H1 (cell line): Measurements from ENCODE around the gene STRN. TPM values are rescaled to one million over a fixed set of nuclear protein-coding genes. Genes with fewer than 3 reads are reported as not detected.

ENCODE experiments used
- CTCF ChIA-PET: fragments of 300-600 bp; sonication (Branson Sonifier 250); formaldehyde crosslinking; loops from one replicate; lab custom pipeline; 2021; ENCODE audit not compliant: partially characterized antibody; lab: Charles Lee
- POLR2A ChIA-PET: fragments of 300-600 bp; sonication (Branson Sonifier 250); formaldehyde crosslinking; loops from one replicate; lab custom pipeline; 2021; ENCODE audit warnings: inconsistent platforms; ENCODE audit not compliant: partially characterized antibody; lab: Charles Lee
- DNase-seq, 2 experiments: peaks; one replicate each; pipeline versions ENCODE4 v3.0.0 to v3.0.0-alpha.2; 2010 to 2022; ENCODE audit warnings: low spot score in 2 of 2, low read depth in 1 of 2, mixed read lengths in 1 of 2
- FAIRE-seq: peaks from 2 replicates; lab custom pipeline; 2011; peaks lifted over from hg19 to GRCh38; lab: Jason Lieb, UNC
- H2AFZ ChIP-seq: 2 replicates; pipeline ENCODE4 v1.8.1; 2012; ENCODE audit warnings: low read length, inconsistent platforms
- H2AK5ac ChIP-seq: 2 replicates; pipeline ENCODE4 v1.6.1; 2013; ENCODE audit warnings: low read depth, low read length
- H2BK120ac ChIP-seq: replicated peaks from 2 replicates; pipeline ENCODE3; 2013; ENCODE audit warnings: low read depth, low read length, inconsistent platforms
- H2BK12ac ChIP-seq: 2 replicates; pipeline ENCODE4 v1.6.1; 2013; ENCODE audit warnings: low read depth, low read length
- H2BK15ac ChIP-seq: 2 replicates; pipeline ENCODE4 v1.6.1; 2013; ENCODE audit warnings: low read length
- H2BK20ac ChIP-seq: 2 replicates; pipeline ENCODE4 v1.6.1; 2013; ENCODE audit warnings: low read length
- H2BK5ac ChIP-seq: 2 replicates; pipeline ENCODE4 v1.6.1; 2013; ENCODE audit warnings: low read depth, low read length
- H3K14ac ChIP-seq: 2 replicates; pipeline ENCODE4 v1.6.1; 2013; ENCODE audit warnings: inconsistent platforms; ENCODE audit not compliant: insufficient read length
- H3K18ac ChIP-seq: 2 replicates; pipeline ENCODE4 v1.6.1; 2013; ENCODE audit warnings: low read length; ENCODE audit errors: extremely low read depth
- H3K23ac ChIP-seq: 2 replicates; pipeline ENCODE4 v1.6.1; 2013; ENCODE audit warnings: inconsistent platforms; ENCODE audit not compliant: insufficient read length
- H3K23me2 ChIP-seq: 2 replicates; pipeline ENCODE4 v1.6.1; 2013; ENCODE audit warnings: low read depth, low read length
- H3K27ac ChIP-seq: 2 replicates; pipeline ENCODE4 v1.6.1; 2011; ENCODE audit warnings: low read depth, low read length, inconsistent platforms
- H3K27me3 ChIP-seq, 4 experiments: replicated peaks in 1 of 4; 1 replicate in 1 of 4; 2 replicates in 3 of 4; pipeline versions ENCODE4 v1.6.1 to v1.8.1; 2011 to 2013; ENCODE audit warnings: low read length in 3 of 4, mild to moderate bottlenecking in 3 of 4, inconsistent platforms in 2 of 4, mixed read lengths in 2 of 4, moderate library complexity in 1 of 4; ENCODE audit not compliant: control insufficient read depth in 3 of 4, insufficient read depth in 3 of 4; ENCODE audit errors: extremely low read depth in 1 of 4
- H3K36me3 ChIP-seq, 4 experiments: 2 replicates each; pipeline versions ENCODE4 v1.6.1 to v1.8.1; 2011 to 2013; ENCODE audit warnings: mild to moderate bottlenecking in 4 of 4, low read length in 3 of 4, moderate library complexity in 2 of 4, control low read depth in 1 of 4, inconsistent platforms in 1 of 4; ENCODE audit not compliant: insufficient read depth in 4 of 4, control insufficient read depth in 2 of 4
- H3K4ac ChIP-seq: replicated peaks from 2 replicates; pipeline ENCODE3; 2013; ENCODE audit warnings: low read length, low read depth, mixed read lengths, inconsistent platforms; ENCODE audit not compliant: insufficient read length
- H3K4me1 ChIP-seq, 4 experiments: replicated peaks in 1 of 4; 1 replicate in 1 of 4; 2 replicates in 3 of 4; pipeline versions ENCODE4 v1.6.1 to v1.8.1; 2011 to 2013; ENCODE audit warnings: low read length in 3 of 4, inconsistent platforms in 2 of 4, mixed read lengths in 1 of 4; ENCODE audit not compliant: insufficient read depth in 4 of 4, control insufficient read depth in 3 of 4
- H3K4me2 ChIP-seq, 2 experiments: 2 replicates each; pipeline versions ENCODE4 v1.6.1 to v1.8.1; 2011 to 2013; ENCODE audit warnings: low read depth in 2 of 2, low read length in 2 of 2, control low read depth in 1 of 2, inconsistent platforms in 1 of 2, mild to moderate bottlenecking in 1 of 2; ENCODE audit not compliant: insufficient read depth in 1 of 2
- H3K4me3 ChIP-seq, 4 experiments: fragments of 200-600, 300-600 bp in 1 of 4; sonication (generic), shearing (Covaris generic), sonication (Bioruptor Twin) in 1 of 4; 2 replicates each; pipeline versions ENCODE4 v1.5.1 to v1.8.1; 2011 to 2016; ENCODE audit warnings: low read length in 4 of 4, low read depth in 3 of 4, control low read depth in 2 of 4, inconsistent platforms in 2 of 4, mild to moderate bottlenecking in 2 of 4, mixed read lengths in 1 of 4, moderate library complexity in 1 of 4; ENCODE audit not compliant: insufficient read depth in 2 of 4; ENCODE audit errors: extremely low read depth in 1 of 4
- H3K56ac ChIP-seq: replicated peaks from 2 replicates; pipeline ENCODE3; 2013; ENCODE audit warnings: low read depth, mild to moderate bottlenecking, mixed read lengths, low read length, inconsistent platforms; ENCODE audit not compliant: insufficient read length
- H3K79me1 ChIP-seq: 2 replicates; pipeline ENCODE4 v1.6.1; 2013; ENCODE audit warnings: low read depth, low read length, control low read depth
- H3K79me2 ChIP-seq, 2 experiments: 2 replicates each; pipeline versions ENCODE4 v1.6.1 to v1.8.1; 2012 to 2013; ENCODE audit warnings: low read length in 2 of 2, mild to moderate bottlenecking in 2 of 2, inconsistent platforms in 1 of 2; ENCODE audit not compliant: insufficient read depth in 2 of 2, control insufficient read depth in 1 of 2
- H3K9ac ChIP-seq, 4 experiments: replicated peaks in 1 of 4; 1 replicate in 1 of 4; 2 replicates in 3 of 4; pipeline versions ENCODE4 v1.6.1 to v1.8.1; 2011 to 2013; ENCODE audit warnings: low read depth in 3 of 4, low read length in 3 of 4, control low read depth in 2 of 4, mild to moderate bottlenecking in 2 of 4, moderate library complexity in 2 of 4, inconsistent platforms in 1 of 4; ENCODE audit errors: extremely low read depth in 1 of 4
- H3K9me3 ChIP-seq, 2 experiments: 2 replicates each; pipeline versions ENCODE4 v1.6.1 to v1.8.1; 2012 to 2013; ENCODE audit warnings: mild to moderate bottlenecking in 2 of 2, moderate library complexity in 2 of 2, control low read depth in 1 of 2, inconsistent platforms in 1 of 2, low read depth in 1 of 2, low read length in 1 of 2, mixed read lengths in 1 of 2; ENCODE audit not compliant: insufficient read depth in 2 of 2
- H4K20me1 ChIP-seq, 2 experiments: replicated peaks in 1 of 2; 2 replicates each; pipeline versions ENCODE3 to v1.8.1; 2011 to 2013; ENCODE audit warnings: inconsistent platforms in 2 of 2, low read length in 2 of 2, mild to moderate bottlenecking in 1 of 2; ENCODE audit not compliant: insufficient read depth in 2 of 2, control insufficient read depth in 1 of 2
- H4K5ac ChIP-seq: 2 replicates; pipeline ENCODE4 v1.6.1; 2013; ENCODE audit warnings: low read length, low read depth, mixed read lengths, inconsistent platforms; ENCODE audit not compliant: insufficient read length
- H4K8ac ChIP-seq: 2 replicates; pipeline ENCODE4 v1.8.0; 2013; ENCODE audit warnings: mild to moderate bottlenecking, moderate library complexity, low read length, inconsistent platforms; ENCODE audit not compliant: insufficient read depth; ENCODE audit errors: extremely low read depth
- H4K91ac ChIP-seq: replicated peaks from 2 replicates; pipeline ENCODE3; 2013; ENCODE audit warnings: low read length, mixed read lengths, inconsistent platforms; ENCODE audit not compliant: insufficient read length
- KDM1A ChIP-seq: fragments of 200-600, 300-600 bp; sonication (generic); IDR thresholded peaks from 2 replicates; pipeline ENCODE4 v1.7.1; 2016; ENCODE audit warnings: mild to moderate bottlenecking, low read length, borderline replicate concordance
- WGBS, 2 experiments: shearing (Covaris generic) in 1 of 2; methylation state at CpG; one replicate each; pipeline versions ENCODE4 v1.1.6 to v1.1.7; 2013 to 2015; ENCODE audit warnings: low lambda C conversion rate in 2 of 2, mixed read lengths in 2 of 2, inconsistent platforms in 1 of 2, low coverage in 1 of 2, missing lambda C conversion rate in 1 of 2; ENCODE audit not compliant: insufficient replicate concordance in 2 of 2, insufficient coverage in 1 of 2, insufficient read length in 1 of 2; ENCODE audit errors: extremely low coverage in 1 of 2, missing lambda C conversion rate in 1 of 2; 5-methylcytosine and 5-hydroxymethylcytosine counted together
- polyA plus RNA-seq, 7 experiments: library from polyadenylated mRNA; depleted of rRNA in 3 of 7; stranded (reverse) in 5 of 7; unstranded in 2 of 7; fragments of >200 nt in 5 of 7; fragments of 200-250 nt in 2 of 7; gene quantifications; 1 replicate in 5 of 7; 2 replicates in 1 of 7; 4 replicates in 1 of 7; pipeline versions ENCODE4 v1.2.1 to v1.2.3, GENCODE V29; 2011 to 2013; ENCODE audit warnings: missing spikeins in 2 of 7, mixed read lengths in 2 of 7
- total RNA-seq: library from RNA; stranded (reverse); fragmentation: NEBNext Ultra II Directional; extraction: Animal tissue kit (Norgen Biotek cat#: 25700); gene quantifications from 2 replicates; pipeline ENCODE4 v1.2.1, GENCODE V29; 2021

STRN gene
- total and polyA plus RNA-seq, 2 of the 8 experiments (the other 6 are each of a cell fraction or from before 2014, with no cell fraction given), result 8.3 to 47.0 TPM

GRCh38 chr2:36973320-36973719, 7.0 kb upstream of the STRN start:
- no peak overlapping the region for H3K56ac ChIP-seq
- no peak overlapping the region for H3K27ac ChIP-seq
- H3K4me2 ChIP-seq, result no peak overlapping the region
- H3K36me3 ChIP-seq, result no peaks in the 10 kb centered on the region
- H3K4me3 ChIP-seq, result no peak overlapping the region
- H3K79me2 ChIP-seq, result no peaks in the 10 kb centered on the region
- H4K20me1 ChIP-seq, result no peaks in the 10 kb centered on the region
- H3K4me1 ChIP-seq, result no peaks in the 10 kb centered on the region; a peak in 1 of 7 replicates
- no peaks in the 10 kb centered on the region for H3K27me3 ChIP-seq
- DNase-seq (no peak), FAIRE-seq (no peak)
- no peak for TF ChIP-seq KDM1A
- POLR2A ChIA-PET, result no interaction called here
- H2BK20ac ChIP-seq, result no peak overlapping the region
- H2BK12ac ChIP-seq, result no peak overlapping the region
- CTCF ChIA-PET, result interaction anchor here (1.1 kb wide), 1 partner anchor 36 kb away, joined by 3 read pairs; no protein-coding TSS in a partner anchor
- H3K14ac ChIP-seq, result no peak overlapping the region
- H2BK120ac ChIP-seq, result no peak overlapping the region
- H2BK15ac ChIP-seq, result no peak overlapping the region
- no peak overlapping the region for H2AFZ ChIP-seq
- H3K23me2 ChIP-seq, result no peaks in the 10 kb centered on the region
- H3K9me3 ChIP-seq, result no peaks in the 10 kb centered on the region
- H4K91ac ChIP-seq, result no peak overlapping the region
- H3K23ac ChIP-seq, result no peak overlapping the region
- no peak overlapping the region for H2AK5ac ChIP-seq
- no peak overlapping the region for H3K4ac ChIP-seq
- no peak overlapping the region for H3K18ac ChIP-seq
- 86% methylated on average over 2 of the region's 2 CpGs; no CpG with 5 or more reads in 1 of the 2 experiments for WGBS, 2 experiments
- no peak overlapping the region for H2BK5ac ChIP-seq
- no peak overlapping the region for H4K8ac ChIP-seq
- H3K79me1 ChIP-seq, result no peaks in the 10 kb centered on the region
- H3K9ac ChIP-seq, result no peak overlapping the region
- no peak overlapping the region for H4K5ac ChIP-seq
